Superior temporal gyrus (tissue), 1 donor: Measurements from ENCODE around the gene EIF4B.

Source experiments
- DNase-seq: peaks from one replicate; pipeline ENCODE4 v3.0.0-alpha.2; 2016; ENCODE audit errors: extremely low spot score

The EIF4B gene

GRCh38 chr12:53044896-53045695 lies 38.8 kb downstream of the EIF4B start:
- no peak for DNase-seq

DNA sequence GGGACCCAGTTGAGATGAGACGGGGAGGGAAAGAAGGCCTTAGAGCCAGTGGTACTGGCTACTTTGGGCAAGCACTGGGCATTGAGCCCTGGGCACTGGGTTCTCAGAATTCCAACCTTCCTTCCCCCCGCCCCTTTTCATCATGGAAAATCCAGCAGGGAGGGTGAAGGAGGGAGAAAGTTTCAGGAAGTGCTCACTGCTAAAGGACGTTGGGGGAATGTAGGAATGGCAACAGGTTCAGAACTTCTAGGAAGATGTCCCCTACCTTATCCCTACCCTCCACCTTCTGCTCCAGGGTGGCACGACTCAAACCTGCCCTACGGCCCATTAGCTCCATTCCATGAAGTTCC lies 39.4 kb downstream of the EIF4B start:
- no peak for DNase-seq

DNA sequence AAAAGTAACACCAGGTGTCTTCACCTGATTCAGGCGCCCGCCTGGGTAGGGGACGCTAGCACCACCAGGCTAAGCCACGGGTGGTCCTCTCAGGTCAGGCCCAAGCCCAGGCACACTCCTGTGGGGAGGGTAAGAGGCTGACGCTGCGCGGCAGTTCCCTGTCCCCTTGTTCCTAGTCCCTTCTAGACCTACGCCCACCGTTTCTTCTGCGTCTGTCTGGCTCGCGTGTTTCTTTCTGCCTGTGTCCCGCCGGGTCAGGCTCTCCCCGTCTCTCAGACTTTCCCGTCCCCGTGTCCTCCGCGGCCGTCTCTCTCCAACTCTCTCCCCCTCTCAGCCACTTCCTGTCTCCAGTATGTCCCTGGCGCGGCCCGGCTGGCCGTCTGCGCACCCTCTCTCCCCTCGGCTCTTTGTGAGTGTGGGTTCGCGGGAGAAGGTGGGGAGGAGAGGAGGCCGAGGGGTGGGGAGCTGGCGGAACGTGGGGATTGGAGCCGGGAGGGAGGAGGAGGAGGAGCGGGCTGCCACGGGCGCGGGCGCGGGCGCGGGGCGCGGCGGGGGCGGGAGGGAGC lies 40.5 kb downstream of the EIF4B start:
- peak; percentile 81 for DNase-seq

GRCh38 chr12:53047221-53048032 lies 41.2 kb downstream of the EIF4B start:
- peak; percentile 58 for DNase-seq

- DNase-seq, result peak; percentile 76
These were observed 42.0 kb downstream of the EIF4B start for GRCh38 chr12:53048033-53048779.

DNA sequence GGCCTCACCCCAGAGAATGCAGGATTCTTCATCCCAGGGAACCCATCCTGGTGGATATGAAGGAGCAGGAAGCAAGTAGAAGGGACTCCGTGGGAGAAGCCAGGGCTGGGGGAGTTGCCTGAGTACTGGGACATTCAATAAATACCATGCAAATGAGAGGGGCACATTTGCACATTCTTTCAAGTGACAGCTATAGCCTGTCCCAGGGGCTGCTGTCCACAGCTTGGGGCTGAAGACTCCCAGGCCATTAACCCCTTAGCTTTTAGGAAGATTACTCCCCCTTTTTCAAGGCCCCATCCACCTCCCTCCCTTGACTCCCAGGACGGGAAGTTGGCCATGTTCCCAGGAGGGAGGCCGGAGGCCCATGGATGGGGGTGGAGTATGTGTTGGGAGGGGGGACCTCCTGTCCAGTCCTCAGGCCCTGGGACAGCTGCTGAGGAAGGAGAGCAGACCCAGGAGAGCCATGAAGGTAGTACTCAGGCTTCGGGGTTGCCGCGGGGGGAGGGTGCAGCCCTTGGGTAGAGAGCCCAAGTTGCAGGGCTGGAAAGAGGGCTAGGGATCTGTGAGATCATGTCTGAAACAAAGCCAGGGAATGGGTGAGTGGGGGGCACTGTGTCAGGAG lies 42.6 kb downstream of the EIF4B start:
- no peak for DNase-seq

GRCh38 chr12:53049571-53050318 lies 43.5 kb downstream of the EIF4B start, which contains the start of gene TNS2:
TNS2 (plus strand) TSS chr12:53050065; CDS start chr12:53050186, 121 bp downstream.
- DNase-seq, result peak; percentile 48

DNA sequence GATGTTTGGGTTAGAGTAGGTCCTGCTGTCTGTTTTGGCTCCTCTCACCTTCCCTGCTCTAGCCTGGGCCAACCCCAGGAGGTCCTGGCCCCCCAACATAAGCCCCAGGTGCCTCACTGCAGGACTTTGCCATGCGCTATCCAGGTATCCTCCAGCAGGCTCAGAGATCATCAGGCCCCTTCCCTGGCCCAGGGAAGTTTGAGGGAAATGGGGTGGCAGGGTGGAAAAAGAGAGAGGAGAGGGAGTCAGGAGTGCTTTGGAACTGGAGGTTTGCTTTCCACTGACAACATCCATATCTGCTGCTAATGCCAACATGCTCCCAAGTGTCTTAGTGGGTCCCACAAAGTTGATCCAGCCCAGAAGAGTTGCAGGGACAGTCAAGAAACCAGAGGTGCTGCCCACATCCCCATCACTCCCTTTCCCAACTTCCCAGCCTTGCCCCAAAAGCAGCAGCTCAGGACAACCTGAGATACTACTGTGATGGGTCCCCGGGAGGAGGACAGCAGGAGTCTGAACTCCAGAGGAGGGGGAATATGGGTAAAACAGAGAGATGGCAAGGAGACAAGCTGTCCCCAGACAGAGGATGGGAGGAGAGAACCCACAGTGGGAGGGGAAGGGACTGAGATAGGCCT lies 44.3 kb downstream of the EIF4B start:
- no peak for DNase-seq

- DNase-seq, result peak; percentile 95
These were observed 45.0 kb downstream of the EIF4B start for GRCh38 chr12:53051058-53051880.

GRCh38 chr12:53051881-53052412 lies 45.7 kb downstream of the EIF4B start:
- DNase-seq, result peak; percentile 42

GRCh38 chr12:53052419-53053217 lies 46.4 kb downstream of the EIF4B start:
- DNase-seq, result peak; percentile 88

- DNase-seq, result peak; percentile 83
These were observed 47.2 kb downstream of the EIF4B start for GRCh38 chr12:53053218-53054111.

DNA sequence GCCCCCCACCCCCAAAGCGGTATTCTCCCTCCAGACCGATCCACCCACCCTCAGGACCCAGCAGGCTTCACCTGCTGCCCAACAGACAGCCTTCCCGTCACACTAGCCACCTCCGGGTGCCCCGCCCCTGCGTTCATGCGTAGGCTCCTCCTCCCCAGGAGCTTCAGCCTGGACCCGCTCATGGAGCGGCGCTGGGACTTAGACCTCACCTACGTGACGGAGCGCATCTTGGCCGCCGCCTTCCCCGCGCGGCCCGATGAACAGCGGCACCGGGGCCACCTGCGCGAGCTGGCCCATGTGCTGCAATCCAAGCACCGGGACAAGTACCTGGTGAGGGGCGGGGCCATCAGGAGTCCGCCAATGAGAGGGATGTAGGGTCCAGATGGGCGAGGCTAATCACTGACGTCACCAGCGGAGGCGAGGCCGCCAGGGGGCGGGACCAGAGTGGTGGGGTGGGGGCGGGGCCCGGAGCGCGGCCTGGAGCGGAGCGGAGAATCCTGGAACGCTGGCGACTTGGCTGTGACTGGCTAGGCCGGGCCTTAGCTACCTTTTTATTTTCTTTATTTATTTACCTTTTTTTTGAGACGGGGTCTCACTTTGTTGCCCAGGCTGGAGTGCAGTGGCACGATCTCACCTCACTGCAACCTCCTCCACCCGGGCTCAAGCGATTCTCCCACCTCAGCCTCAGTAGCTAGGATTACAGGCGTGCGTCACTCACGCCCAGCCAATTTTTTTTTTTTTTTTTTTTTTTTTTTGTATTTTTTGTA lies 48.0 kb downstream of the EIF4B start:
- DNase-seq, result peak; percentile 97

- DNase-seq, result no peak
These were observed 49.4 kb downstream of the EIF4B start for GRCh38 chr12:53055471-53056266.

DNA sequence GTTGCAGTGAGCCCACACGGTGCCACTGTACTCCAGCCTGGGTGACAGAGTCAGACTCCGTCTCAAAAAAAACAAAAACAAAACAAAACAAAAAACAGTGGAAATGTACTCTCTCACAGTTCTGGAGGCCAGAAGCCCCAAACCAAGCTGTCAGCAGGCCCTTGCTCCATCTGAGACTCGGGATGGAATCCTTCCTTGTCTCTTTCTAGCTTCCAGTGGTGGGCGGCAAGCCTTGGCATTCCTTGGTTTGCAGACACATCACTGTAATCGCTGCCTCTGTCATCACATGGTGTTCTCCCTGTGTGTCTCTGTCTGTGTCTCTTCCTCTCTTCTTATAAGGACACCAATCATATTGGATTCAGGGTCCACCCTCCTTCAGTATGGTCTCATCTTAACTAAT lies 50.0 kb downstream of the EIF4B start:
- peak; percentile 34 for DNase-seq

DNA sequence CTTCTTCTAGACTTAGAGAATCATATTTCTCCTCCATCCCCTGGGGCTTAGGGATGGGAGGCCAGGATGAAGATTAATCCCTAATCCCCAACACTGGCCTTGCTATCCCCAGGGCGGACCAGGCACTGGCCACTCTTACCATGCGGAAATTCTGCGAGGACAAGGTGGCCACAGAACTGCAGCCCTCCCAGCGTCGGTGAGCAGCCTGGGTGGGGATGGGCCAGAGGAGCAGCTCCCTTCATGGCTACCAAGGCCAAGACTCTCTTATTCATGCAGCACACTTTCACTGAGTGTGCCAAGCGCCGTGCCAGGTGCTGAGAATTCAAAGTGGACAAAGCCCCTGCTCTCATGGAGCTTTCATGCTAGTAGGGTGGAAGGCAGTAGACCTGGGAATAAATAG lies 50.6 kb downstream of the EIF4B start:
- no peak for DNase-seq
